ENCODE data around the gene RPS6KA2.
A peak's percentile ranks its signal among the peaks of the same experiment; 100 is the strongest.
"Not testable (repeated sequence)": the region's sequence is repeated elsewhere in the genome, so short reads cannot be mapped to it uniquely, and the experiment has no call there.

The RPS6KA2 gene

GRCh38 chr6:166554316-166554715 is 72.7 kb downstream of the RPS6KA2 start:
- DNase-seq (ENCODE audit: low read depth): no peak

- no peak for DNase-seq (ENCODE audit: low read depth)
These were observed 73.3 kb downstream of the RPS6KA2 start for GRCh38 chr6:166553563-166554271.

- DNase-seq (ENCODE audit: low read depth): no peak
These were observed 74.5 kb downstream of the RPS6KA2 start for GRCh38 chr6:166552600-166552999.

- DNase-seq (ENCODE audit: low read depth): no peak
These were observed 75.1 kb downstream of the RPS6KA2 start for GRCh38 chr6:166551754-166552495.

GRCh38 chr6:166546653-166547052 is 80.4 kb downstream of the RPS6KA2 start:
- DNase-seq (ENCODE audit: low read depth): no peak

GRCh38 chr6:166545156-166546034 is 81.7 kb downstream of the RPS6KA2 start:
- no peak for DNase-seq (ENCODE audit: low read depth)

GRCh38 chr6:166544296-166544605 is 82.8 kb downstream of the RPS6KA2 start:
- no peak for DNase-seq (ENCODE audit: low read depth)

GRCh38 chr6:166543603-166544295 is 83.3 kb downstream of the RPS6KA2 start:
- no peak for DNase-seq (ENCODE audit: low read depth)

GRCh38 chr6:166542580-166542912 is 84.5 kb downstream of the RPS6KA2 start:
- DNase-seq (ENCODE audit: low read depth): no peak

GRCh38 chr6:166541876-166542579 is 85.0 kb downstream of the RPS6KA2 start:
- DNase-seq (ENCODE audit: low read depth): no peak

GRCh38 chr6:166541366-166541765 is 85.7 kb downstream of the RPS6KA2 start:
- no peak for DNase-seq (ENCODE audit: low read depth)

GRCh38 chr6:166540631-166541331 is 86.3 kb downstream of the RPS6KA2 start:
- DNase-seq (ENCODE audit: low read depth): peak; percentile 20

GRCh38 chr6:166539543-166539942 is 87.5 kb downstream of the RPS6KA2 start:
- DNase-seq (ENCODE audit: low read depth): no peak

GRCh38 chr6:166539011-166539385 is 88.1 kb downstream of the RPS6KA2 start:
- DNase-seq (ENCODE audit: low read depth): not testable (repeated sequence)

- no peak for DNase-seq (ENCODE audit: low read depth)
These were observed 88.6 kb downstream of the RPS6KA2 start for GRCh38 chr6:166538297-166539010.

- DNase-seq (ENCODE audit: low read depth): no peak
These were observed 92.2 kb downstream of the RPS6KA2 start for GRCh38 chr6:166534658-166535406.

- DNase-seq (ENCODE audit: low read depth): no peak
These were observed 93.7 kb downstream of the RPS6KA2 start for GRCh38 chr6:166533205-166533824.

GRCh38 chr6:166532302-166532701 is 94.7 kb downstream of the RPS6KA2 start:
- no peak for DNase-seq (ENCODE audit: low read depth)

Measured in stimulated activated CD8-positive, alpha-beta memory T cell treated with anti-CD3 and anti-CD28 coated beads, Interleukin-12 subunit alpha, Interleukin-12 subunit beta, amount 100 ng/mL, for 1 hour (primary cell).